SK-N-DZ (cell line): ENCODE results near the gene SEMA3E. TPM values are rescaled to one million over a fixed set of nuclear protein-coding genes. Genes with fewer than 3 reads are reported as not detected.
"Not testable (repeated sequence)": the region's sequence is repeated elsewhere in the genome, so short reads cannot be mapped to it uniquely, and the experiment has no call there.

Source experiments
- DNase-seq: peaks from one replicate; pipeline ENCODE4 v3.0.0-alpha.2; 2015; ENCODE audit warnings: low spot score
- polyA plus RNA-seq, 2 experiments: library from polyadenylated mRNA; depleted of rRNA; stranded (reverse); fragments of >200 nt; gene quantifications; 2 replicates each; pipeline ENCODE4 v1.2.3, GENCODE V29; 2014

Gene SEMA3E
- 0.07 TPM in 1 of 2 replicates, not detected in the other for polyA plus RNA-seq (2014; cell fraction: cytosol; rRNA removed)
- polyA plus RNA-seq (2014; cell fraction: nucleus; rRNA removed) = not detected in 2 replicates

DNA sequence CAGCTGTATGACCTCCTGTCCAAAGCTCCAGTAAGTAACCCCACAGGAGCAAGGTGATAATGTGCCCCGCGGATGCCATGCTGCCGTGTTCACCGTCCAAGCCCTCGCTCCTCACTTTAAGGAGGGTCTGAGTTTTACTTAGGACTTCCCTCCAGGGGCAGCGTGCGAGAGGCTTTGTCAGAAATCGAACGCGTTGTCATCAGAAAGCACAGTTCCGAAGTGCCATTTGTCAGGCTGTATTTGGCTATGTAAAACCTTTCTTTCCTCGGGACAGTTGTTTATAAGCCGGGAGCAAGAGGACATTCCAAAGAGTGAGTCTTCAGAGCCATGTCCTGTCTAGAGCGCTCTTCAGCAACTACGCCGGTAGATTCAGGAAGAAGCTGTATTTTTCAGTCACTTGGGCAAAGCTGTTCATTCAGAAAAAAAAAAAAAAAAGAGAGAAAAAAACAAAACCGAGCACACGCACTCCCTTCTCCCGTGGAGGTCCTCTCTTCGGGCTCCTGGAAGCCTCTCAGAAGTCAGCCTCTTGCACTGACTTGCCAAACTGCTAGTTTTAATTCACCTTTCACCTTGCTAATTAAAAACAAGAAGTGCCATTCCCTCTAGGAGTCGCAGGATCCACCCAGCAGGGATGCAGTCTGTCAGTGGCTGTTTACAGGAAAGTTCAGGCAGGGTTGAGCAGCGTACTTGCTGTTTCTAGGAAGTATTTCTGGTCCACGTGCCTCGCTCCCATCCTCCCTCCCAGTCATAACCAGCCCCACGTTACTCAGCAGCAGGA is at the start of gene SEMA3E:
SEMA3E (minus strand) TSS at position 676 of the 778 bp plus-strand sequence.
- peak; percentile 19 for DNase-seq

DNA sequence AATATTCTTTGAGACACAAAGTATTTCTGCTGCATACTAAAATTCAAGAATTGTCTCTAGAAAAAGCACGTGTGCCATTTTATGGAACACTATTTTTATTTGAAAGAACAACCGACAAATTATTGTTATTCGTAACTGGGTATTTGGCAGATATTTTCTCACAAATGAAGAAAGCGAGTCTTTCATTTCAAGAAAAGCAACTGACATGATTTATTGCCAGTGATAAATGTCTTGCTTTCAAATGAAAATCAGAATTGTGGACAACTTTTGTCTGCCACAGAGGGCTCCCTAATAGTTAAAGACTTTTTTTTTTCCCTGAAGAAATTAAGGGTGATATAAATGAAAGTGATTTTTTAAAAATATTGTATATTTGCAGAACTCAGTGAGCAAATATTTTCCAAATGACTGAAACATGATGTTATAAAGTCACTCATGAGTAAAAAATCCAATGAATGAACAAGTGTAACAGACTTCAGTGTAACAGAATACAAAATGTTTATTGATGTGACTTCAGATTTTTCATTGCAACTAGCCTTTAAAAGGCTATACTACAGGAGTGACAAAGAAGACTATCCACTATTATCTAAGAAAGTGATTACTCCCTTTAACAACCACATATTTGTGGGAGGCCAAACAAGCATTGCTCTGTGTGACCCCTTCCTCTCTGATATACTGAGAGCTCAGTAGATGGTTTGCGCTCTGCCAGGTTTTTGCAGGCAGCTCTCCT is 49.0 kb upstream of the SEMA3E start:
- DNase-seq = no peak

DNA sequence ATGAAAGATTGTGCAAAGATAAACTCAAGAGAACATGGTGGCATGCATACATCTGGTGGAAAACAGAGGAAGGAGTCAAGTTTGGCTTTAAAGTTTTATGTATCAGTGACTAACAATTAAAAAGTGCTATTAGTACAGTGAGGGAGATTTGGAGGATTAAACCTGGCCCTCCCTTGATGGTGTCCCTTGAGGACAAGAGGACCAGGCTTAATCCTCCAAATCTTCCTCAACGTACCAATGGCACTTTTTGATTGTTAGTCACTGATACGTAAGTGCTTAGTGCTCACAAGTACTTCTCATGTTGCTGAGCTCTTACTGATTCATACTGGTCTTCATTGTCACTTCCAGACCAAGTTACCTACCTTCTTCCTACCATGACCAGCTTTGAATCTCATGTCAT is 47.2 kb upstream of the SEMA3E start:
- no peak for DNase-seq

DNA sequence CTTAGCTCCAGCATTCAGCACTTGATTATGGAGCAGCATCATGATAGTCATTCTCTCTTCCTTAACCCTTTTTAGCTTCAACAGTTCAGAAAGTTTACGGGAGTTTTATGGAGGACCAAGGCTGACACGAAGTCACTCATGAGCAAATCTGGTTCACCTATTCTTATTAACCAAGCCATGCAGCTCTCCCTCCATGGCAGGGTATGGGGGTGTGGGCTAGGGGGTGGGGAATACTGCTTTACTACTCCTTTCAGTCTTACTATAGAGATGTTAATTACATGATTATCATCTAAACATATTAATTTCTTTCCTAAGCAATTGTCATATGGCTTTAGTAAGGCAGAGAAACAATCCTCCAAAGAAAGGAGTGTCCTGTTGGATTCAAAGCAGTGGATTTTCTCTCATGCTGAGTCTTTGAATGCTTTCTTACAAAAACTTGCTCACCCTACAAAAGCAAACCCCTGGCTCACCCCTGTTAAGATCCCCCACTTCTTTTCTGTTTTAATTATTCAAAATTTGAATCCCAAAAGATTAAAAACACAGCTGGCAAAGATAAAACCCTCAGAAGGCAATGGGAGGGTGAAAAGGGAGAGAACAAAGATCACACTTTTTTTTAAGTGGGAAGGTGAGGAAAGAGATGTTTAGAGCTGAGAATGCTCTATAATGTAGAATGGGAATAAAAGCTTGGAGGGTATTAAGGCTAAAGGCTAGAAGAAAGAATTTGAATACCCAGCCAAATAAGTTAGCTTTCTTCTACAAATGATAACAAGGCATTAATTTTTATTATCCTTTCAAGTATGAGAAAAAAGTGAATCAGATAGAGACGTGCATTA is 46.4 kb upstream of the SEMA3E start:
- no peak for DNase-seq

DNA sequence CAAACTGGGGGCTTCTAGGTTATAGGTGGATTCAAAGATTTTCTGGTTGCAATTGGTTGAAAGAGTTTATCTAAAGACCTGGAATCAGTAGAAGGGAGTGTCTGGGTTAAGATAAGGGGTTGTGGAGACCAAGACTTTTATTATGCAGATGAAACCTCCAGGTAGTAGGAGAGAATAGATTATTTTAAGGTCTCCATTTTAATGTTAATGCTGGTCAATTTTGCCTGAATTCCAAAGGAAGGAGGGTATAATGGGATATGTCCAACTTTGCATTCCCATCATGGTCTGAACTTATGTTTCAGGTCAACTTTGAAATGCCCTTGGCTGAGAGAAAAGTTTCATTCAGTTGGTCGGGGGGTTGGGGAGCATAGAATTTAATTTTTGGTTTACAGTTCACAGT is 44.3 kb upstream of the SEMA3E start:
- no peak for DNase-seq

DNA sequence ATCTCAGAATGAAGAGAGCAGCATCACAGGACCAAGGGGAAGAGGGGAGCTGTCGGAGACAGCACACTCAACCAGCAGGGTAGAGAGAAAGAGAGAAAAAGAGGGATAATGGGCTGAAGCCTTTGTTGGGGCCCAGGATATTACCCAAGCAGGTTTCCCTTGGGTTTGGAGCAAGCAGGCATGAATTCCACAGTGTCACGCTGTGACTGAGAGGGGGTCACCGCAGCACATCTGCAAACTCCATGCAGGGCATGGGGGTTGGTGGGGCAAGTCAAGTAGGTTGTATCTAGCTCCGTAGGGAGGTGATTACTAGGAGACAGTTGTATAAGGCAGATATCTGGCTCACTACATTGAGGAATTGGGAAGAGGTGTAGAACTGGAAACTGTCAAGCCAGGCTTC is 42.2 kb upstream of the SEMA3E start:
- DNase-seq = no peak

DNA sequence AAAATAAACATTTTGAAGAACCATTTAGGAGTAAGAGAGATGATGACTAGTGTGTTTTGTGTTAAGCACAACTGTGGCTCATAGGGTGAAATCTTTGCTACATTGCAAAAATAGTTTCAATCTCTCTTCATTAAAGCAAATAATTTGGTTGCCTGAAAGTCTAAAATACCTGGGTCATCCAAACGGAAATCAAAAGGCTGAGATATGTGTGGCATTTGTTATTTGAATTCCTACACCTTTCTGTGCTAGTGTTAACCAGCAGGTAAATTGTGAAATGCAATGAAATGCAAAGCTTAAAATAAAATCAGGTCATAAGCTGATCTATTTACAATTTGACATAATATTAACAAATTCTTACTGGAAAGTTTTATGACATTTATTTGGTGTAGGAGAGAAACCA is 40.9 kb upstream of the SEMA3E start:
- no peak for DNase-seq

DNA sequence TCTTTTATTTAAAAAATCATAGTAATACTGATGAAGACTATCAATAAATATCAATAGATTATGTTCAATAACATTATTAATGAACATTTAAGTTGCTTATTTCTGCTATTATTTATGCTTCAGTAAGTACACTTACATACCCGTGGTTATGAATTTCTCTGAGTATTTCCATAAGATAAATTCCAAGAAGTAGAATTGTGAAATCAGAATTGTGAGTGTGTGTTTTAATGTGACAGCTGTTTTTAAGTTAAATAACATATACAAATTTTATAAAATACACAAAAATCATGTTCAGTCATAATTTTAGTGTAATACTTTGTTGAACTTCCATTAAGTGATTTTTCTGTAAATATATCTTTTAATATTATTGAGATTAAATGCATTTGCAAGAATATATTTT is 37.5 kb upstream of the SEMA3E start:
- no peak for DNase-seq

DNA sequence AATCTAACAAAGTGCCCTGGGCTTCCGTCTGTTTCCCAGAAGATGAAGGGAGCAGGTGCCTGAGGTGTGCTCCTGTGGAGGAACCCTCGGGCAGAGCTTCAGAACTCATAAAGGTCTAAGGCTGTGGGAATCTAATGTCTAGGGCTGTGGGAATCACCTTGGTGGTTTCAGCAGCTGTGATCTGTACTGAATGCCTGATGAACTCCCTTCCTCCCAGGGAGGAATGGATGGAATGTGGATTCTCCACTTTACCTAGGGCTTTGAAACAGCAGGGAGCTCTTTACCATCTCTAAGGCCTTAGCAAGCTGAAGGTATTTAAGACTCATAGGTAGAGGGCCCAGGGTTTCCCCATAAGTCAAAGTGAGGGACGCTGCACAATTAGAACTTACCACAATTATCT is 36.0 kb upstream of the SEMA3E start:
- DNase-seq = no peak

DNA sequence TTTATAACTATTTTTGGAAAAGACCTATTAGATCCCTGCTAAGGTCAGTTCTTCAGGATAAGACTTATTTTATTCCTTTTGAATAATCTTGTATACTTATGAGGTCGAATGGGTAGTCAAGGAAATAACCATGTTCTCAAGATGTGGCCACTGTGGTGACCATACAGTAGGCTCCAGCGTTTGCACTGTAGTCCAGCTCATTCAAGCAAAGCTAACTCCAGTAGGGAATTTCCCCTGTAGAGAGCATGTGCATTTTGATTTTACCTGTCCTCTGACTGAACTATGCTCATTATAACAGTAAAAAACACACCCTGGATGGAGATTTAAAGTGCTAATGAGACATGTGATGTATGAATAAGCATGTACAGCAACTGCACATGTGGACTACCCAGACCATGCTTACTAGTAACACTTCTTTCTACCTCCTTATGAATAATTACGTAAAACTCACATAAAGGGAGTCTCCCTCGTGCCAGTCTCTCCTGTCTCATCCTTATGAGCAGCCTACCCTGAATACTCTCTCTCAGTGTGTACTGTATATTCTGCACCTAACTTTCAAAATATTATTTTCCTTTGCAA is 32.4 kb upstream of the SEMA3E start:
- no peak for DNase-seq

DNA sequence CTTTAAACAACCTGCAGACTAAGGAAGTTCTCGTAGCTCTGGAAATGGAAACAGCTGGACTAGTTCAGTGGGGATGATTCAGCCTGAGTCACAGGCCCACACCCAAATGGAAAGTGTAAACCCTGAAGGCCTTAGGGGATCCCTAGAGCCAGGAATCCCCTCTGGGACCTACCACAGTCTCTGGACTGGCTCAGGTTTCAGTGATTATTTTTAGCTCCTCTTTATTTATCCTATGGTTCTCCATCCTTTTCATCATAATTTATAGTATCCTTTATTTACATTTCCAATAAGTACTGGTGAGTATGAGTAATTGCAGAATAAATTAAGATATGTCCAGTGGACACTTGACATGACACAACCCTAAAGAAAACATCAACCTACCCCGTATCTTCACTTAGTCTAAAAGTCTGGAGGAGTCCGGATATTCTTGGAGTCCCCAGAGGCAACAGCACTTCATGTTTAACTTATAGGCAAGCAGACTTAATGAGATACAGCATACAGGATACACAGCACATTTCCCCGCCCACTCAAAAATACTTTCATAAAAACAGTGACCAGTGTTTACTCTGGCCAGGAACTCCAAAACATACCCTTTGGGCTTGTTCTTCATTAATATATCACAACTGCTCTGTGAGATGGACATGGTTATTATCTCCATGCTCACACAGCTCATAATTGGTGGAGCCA is 28.4 kb upstream of the SEMA3E start:
- DNase-seq = no peak

DNA sequence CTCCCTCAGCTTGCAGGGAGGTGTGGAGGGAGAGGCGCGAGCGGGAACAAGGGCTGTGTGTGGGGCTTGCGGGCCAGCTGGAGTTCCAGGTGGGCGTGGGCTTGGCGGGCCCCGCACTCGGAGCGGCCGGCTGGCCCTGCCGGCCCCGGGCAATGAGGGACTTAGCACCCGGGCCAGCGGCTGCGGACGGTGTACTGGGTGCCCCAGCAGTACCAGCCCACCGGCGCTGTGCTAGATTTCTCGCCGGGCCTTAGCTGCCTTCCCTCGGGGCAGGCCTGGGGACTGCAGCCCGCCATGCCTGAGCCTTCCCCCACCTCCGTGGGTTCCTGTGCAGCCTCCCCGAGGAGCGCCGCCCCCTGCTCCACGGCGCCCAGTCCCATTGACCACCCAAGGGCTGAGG is 24.4 kb upstream of the SEMA3E start:
- not testable (repeated sequence) for DNase-seq

DNA sequence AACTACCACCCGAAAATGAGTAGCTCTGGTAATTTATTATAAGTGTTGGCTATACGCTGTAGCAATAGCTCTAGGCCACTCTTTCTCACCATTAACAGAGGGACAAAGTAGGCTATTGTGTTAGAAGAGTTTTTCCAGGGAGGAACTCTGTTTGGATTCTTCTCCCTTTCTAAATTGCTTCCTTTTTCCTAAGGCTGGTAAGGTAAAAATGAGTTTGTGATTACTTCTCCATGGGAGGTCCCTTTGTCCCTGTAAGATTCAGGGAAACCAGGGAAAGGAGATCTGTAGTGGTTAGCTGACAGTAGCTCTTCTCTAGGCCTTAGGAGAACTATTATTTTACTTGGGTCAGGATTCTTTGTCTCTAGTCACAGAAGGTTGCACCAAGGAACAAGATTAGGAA is 23.2 kb upstream of the SEMA3E start:
- no peak for DNase-seq

DNA sequence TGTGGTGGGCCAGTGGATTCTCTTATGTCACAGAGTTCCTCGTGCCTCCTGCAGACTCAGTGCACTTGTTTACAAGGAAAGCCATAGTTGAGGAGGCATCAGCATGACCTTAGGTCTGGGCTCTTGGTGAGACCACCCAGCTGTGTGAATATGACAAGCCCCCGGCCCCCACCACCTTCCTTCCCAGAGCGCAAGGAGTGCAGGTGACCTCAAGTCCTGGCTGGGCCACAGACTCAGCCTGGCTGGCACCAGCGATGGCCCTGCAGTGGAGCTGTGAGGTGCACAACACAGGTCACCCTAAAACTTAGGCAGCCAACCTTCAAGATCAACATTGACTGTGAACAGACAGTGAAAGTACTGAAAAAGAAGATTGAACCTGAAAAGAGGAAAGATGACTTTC is 14.2 kb upstream of the SEMA3E start:
- no peak for DNase-seq

DNA sequence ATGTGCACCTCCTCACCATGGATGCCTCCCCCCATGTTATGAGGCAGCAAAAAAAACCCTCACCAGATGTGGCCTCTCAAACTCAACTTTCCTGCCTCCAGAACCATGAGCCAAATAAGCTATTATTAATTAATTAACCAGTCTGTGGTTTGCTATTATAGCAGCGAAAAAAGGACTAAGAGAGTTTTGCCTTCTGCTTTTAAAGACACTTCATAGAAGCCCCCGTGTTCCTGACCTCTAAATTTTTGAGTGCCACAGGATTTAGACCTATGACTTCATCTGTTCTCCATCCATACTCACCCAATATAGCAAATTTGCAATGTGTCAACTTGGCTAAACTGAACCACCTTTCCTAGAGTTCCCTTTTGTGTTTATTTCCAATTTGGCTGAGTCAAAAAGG is 9.2 kb upstream of the SEMA3E start:
- no peak for DNase-seq

DNA sequence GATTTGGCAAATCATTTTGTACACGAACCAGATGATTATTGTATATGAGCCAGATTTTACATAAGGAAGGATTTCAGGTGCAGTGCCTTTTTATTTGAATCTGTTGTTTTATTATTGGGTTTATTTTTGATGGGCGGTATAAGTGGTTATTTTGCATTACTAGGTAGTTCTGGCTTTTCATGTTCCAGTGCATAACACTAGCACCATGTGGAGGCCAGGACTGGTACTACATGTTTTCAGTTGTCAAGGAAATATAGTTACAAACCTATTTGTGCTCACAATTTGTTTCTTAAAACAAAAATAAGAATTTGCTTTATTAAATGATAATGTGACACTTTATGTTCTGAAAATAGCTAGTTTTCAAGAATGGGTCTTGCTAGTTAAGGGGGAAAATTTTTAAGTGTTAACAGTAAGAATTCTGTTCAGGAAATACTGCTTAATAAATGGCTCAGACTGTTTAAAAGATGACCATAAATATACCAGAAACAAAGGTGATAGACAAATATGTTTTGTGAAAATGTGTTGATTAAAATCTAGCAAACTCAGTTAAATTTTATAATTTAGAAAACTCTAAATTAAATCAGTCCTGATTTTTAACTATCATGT is 7.1 kb upstream of the SEMA3E start:
- peak; percentile 46 for DNase-seq

DNA sequence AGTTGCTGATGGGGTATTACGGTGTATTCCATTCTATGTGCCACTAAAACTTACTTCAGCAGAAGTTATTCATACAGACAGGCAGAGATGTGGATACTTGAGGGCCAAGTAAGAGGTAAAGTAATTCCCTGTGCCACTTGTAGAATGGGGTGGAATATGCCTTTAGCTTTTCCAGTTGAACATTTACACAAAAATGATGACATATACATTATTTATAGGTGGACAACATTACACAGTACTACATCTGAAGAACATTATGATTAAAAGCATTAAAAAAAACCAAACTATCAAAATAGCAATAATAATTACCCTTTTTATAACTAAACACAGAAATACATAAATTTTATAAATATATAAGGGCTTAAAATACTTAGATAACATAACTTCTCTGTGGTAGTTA is 3.5 kb upstream of the SEMA3E start:
- no peak for DNase-seq

DNA sequence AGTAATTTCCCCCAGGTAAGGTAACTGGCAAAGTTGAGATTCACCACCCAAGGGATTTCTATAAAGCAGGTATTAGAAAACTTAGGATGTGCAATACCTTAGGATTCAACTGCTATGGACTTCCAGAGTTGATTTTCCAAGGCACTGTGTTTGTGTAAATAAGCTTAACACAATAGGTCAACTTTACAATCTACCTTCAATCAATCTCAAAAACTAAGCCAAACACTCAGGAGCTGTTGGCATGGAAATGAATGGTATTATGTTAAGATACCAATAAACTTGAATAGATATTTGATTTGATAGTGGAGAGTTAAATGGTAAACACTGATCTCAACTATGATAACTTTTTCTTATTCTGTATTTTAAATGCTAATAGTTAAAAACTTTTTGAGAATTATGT is 762 bp upstream of the SEMA3E start:
- no peak for DNase-seq

DNA sequence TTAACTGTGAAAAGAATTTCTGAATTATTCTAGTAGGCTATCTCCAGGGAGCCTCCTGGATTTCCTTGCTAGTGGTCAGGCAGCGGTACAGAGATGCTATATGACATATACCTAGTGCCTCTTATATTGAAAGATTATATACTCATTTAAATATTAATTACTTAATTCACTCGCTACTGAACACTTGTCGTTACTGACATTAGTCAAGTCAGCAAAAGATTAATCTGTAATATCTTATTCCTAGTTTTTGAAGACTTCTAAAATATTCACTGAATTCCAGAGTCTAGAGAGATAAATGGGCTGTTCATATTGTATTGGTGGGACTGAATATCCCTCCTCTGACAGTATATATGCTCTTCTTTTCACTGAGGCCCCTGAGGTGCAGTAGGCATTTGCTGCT is 2.9 kb downstream of the SEMA3E start:
- no peak for DNase-seq

DNA sequence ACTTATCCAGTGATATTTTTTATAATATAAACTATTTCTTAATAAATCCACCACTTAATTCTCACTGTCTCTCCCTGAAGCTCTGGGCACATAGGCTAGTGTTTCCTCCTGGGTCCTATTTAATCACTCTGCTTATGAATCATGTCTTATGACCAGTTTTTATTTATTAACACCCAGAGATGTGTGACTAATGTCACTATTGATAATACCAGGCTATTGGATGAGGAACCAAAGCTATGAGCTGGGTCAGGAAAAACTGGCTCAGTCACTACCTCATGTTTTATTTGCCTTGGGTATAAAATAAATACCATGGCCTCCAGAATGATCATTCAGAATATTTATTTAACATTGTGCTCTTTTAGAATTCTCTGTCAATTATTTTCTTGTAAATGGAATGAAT is 5.2 kb downstream of the SEMA3E start:
- no peak for DNase-seq

DNA sequence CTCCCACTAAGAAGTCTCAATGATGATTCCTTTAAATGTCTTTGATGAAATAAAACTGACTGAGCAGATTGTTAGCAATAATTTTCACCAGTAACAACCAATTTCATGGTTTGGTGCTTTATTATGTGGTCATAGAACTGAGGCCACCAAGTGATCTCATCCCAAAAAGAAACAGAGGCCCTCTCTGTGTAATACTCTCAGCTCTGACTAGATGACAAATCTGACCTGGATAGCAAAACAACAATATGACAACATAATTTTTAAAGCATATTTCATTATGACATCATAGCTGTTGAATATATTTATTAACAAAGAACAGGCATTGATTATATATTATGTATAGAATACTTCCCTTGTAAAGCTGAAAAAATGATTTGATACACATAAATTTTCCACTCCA is 5.9 kb downstream of the SEMA3E start:
- no peak for DNase-seq
